Measurements from ENCODE around the gene NCEH1. TPM values are rescaled to one million over a fixed set of nuclear protein-coding genes. Genes with fewer than 3 reads are reported as not detected.
"Not testable (repeated sequence)": the region's sequence is repeated elsewhere in the genome, so short reads cannot be mapped to it uniquely, and the experiment has no call there.

Gene NCEH1
- total RNA-seq, 3 donors from 2014 or later = 4.5 to 5.9 (median 4.6) TPM

GRCh38 chr3:172717493-172718088 lies 6.7 kb upstream of the NCEH1 start:
- no peaks in the 10 kb centered on the region for H3K9me3 Mint-ChIP-seq
- ATAC-seq = no peak
- no peaks in the 10 kb centered on the region for H3K36me3 Mint-ChIP-seq (ENCODE audit: insufficient read depth)
- no peak overlapping the region for H3K4me3 Mint-ChIP-seq
- no peaks in the 10 kb centered on the region for H3K4me1 Mint-ChIP-seq (ENCODE audit: low read depth)
- no peak for DNase-seq
- H3K27me3 Mint-ChIP-seq (ENCODE audit: low read depth) = peaks cover 4% of the 10 kb centered on the region

- no peak for DNase-seq
- peaks cover 4% of the 10 kb centered on the region for H3K27me3 Mint-ChIP-seq (ENCODE audit: low read depth)
- no peaks in the 10 kb centered on the region for H3K9me3 Mint-ChIP-seq
- no peak overlapping the region for H3K4me3 Mint-ChIP-seq
- H3K4me1 Mint-ChIP-seq (ENCODE audit: low read depth) = no peaks in the 10 kb centered on the region
- ATAC-seq = no peak
- H3K36me3 Mint-ChIP-seq (ENCODE audit: insufficient read depth) = no peaks in the 10 kb centered on the region
Measured at GRCh38 chr3:172716476-172716875, 5.6 kb upstream of the NCEH1 start.

- H3K9me3 Mint-ChIP-seq = no peaks in the 10 kb centered on the region
- peaks cover 20% of the 10 kb centered on the region for H3K4me1 Mint-ChIP-seq (ENCODE audit: low read depth)
- no peak overlapping the region for H3K4me3 Mint-ChIP-seq
- no peaks in the 10 kb centered on the region for H3K36me3 Mint-ChIP-seq (ENCODE audit: insufficient read depth)
- no peaks in the 10 kb centered on the region for H3K27me3 Mint-ChIP-seq (ENCODE audit: low read depth)
- no peak for ATAC-seq
- DNase-seq = no peak
Measured at GRCh38 chr3:172713316-172713715, 2.4 kb upstream of the NCEH1 start.

- Mint-ChIP-seq H3K27me3 (ENCODE audit: low read depth) (no peaks in the 10 kb centered on the region), H3K9me3 (no peaks in the 10 kb centered on the region), H3K4me1 (ENCODE audit: low read depth) (peaks cover 20% of the 10 kb centered on the region), H3K4me3 (peak overlapping the region; percentile 94), H3K36me3 (ENCODE audit: insufficient read depth) (no peaks in the 10 kb centered on the region)
- DNase-seq (no peak), ATAC-seq (no peak)
Measured at GRCh38 chr3:172711454-172711795, 558 bp upstream of the NCEH1 start.

GRCh38 chr3:172709774-172710663 lies 848 bp downstream of the NCEH1 start:
- H3K36me3 Mint-ChIP-seq (ENCODE audit: insufficient read depth) = no peaks in the 10 kb centered on the region
- DNase-seq (no peak), ATAC-seq (peak; percentile 12 to 23)
- no peaks in the 10 kb centered on the region for H3K9me3 Mint-ChIP-seq
- H3K4me1 Mint-ChIP-seq (ENCODE audit: low read depth) = peaks cover 20% of the 10 kb centered on the region
- no peaks in the 10 kb centered on the region for H3K27me3 Mint-ChIP-seq (ENCODE audit: low read depth)
- peak overlapping the region; percentile 94 for H3K4me3 Mint-ChIP-seq

GRCh38 chr3:172708921-172709773 lies 1.7 kb downstream of the NCEH1 start:
- Mint-ChIP-seq H3K4me3 (peak overlapping the region; percentile 94), H3K4me1 (ENCODE audit: low read depth) (peaks cover 20% of the 10 kb centered on the region), H3K36me3 (ENCODE audit: insufficient read depth) (no peaks in the 10 kb centered on the region), H3K27me3 (ENCODE audit: low read depth) (no peaks in the 10 kb centered on the region), H3K9me3 (no peaks in the 10 kb centered on the region)
- DNase-seq = no peak
- no peak for ATAC-seq

GRCh38 chr3:172707967-172708366 lies 2.9 kb downstream of the NCEH1 start:
- no peaks in the 10 kb centered on the region for H3K27me3 Mint-ChIP-seq (ENCODE audit: low read depth)
- DNase-seq (no peak), ATAC-seq (no peak)
- no peaks in the 10 kb centered on the region for H3K36me3 Mint-ChIP-seq (ENCODE audit: insufficient read depth)
- no peaks in the 10 kb centered on the region for H3K9me3 Mint-ChIP-seq
- H3K4me1 Mint-ChIP-seq (ENCODE audit: low read depth) = peaks cover 24% of the 10 kb centered on the region
- no peak overlapping the region for H3K4me3 Mint-ChIP-seq

- DNase-seq = no peak
Measured at GRCh38 chr3:172707030-172707429, 3.8 kb downstream of the NCEH1 start.

GRCh38 chr3:172705170-172705569 lies 5.7 kb downstream of the NCEH1 start:
- peaks cover 3% of the 10 kb centered on the region for H3K36me3 Mint-ChIP-seq (ENCODE audit: insufficient read depth)

More at GRCh38 chr3:172707030-172707429, 3.8 kb downstream of the NCEH1 start:
- Mint-ChIP-seq H3K27me3 (ENCODE audit: low read depth) (no peaks in the 10 kb centered on the region), H3K36me3 (ENCODE audit: insufficient read depth) (no peaks in the 10 kb centered on the region), H3K4me1 (ENCODE audit: low read depth) (peaks cover 24% of the 10 kb centered on the region), H3K4me3 (no peak overlapping the region), H3K9me3 (no peaks in the 10 kb centered on the region)
- ATAC-seq = no peak

GRCh38 chr3:172704001-172704400 lies 6.9 kb downstream of the NCEH1 start:
- Mint-ChIP-seq H3K9me3 (no peaks in the 10 kb centered on the region), H3K27me3 (ENCODE audit: low read depth) (no peaks in the 10 kb centered on the region), H3K4me1 (ENCODE audit: low read depth) (peaks cover 8% of the 10 kb centered on the region), H3K36me3 (ENCODE audit: insufficient read depth) (peaks cover 5% of the 10 kb centered on the region), H3K4me3 (no peak overlapping the region)
- DNase-seq (no peak), ATAC-seq (no peak)

More at GRCh38 chr3:172705170-172705569, 5.7 kb downstream of the NCEH1 start:
- ATAC-seq (no peak), DNase-seq (no peak)
- Mint-ChIP-seq H3K4me1 (ENCODE audit: low read depth) (peaks cover 20% of the 10 kb centered on the region), H3K4me3 (no peak overlapping the region), H3K27me3 (ENCODE audit: low read depth) (no peaks in the 10 kb centered on the region), H3K9me3 (no peaks in the 10 kb centered on the region)

GRCh38 chr3:172702731-172703130 lies 8.1 kb downstream of the NCEH1 start:
- H3K36me3 Mint-ChIP-seq (ENCODE audit: insufficient read depth); H3K4me1 Mint-ChIP-seq (ENCODE audit: low read depth); H3K27me3 Mint-ChIP-seq (ENCODE audit: low read depth); H3K4me3 Mint-ChIP-seq; H3K9me3 Mint-ChIP-seq; DNase-seq; ATAC-seq: not testable (repeated sequence)

- no peaks in the 10 kb centered on the region for H3K27me3 Mint-ChIP-seq (ENCODE audit: low read depth)
- ATAC-seq (no peak), DNase-seq (no peak)
- H3K4me3 Mint-ChIP-seq = no peak overlapping the region
- peaks cover 7% of the 10 kb centered on the region for H3K4me1 Mint-ChIP-seq (ENCODE audit: low read depth)
- H3K36me3 Mint-ChIP-seq (ENCODE audit: insufficient read depth) = peaks cover 8% of the 10 kb centered on the region
- no peaks in the 10 kb centered on the region for H3K9me3 Mint-ChIP-seq
Measured at GRCh38 chr3:172702256-172702655, 8.6 kb downstream of the NCEH1 start.

- ATAC-seq = no peak
- no peaks in the 10 kb centered on the region for H3K27me3 Mint-ChIP-seq (ENCODE audit: low read depth)
- H3K4me1 Mint-ChIP-seq (ENCODE audit: low read depth) = peaks cover 7% of the 10 kb centered on the region
- H3K36me3 Mint-ChIP-seq (ENCODE audit: insufficient read depth) = peaks cover 8% of the 10 kb centered on the region
- DNase-seq = no peak
- no peaks in the 10 kb centered on the region for H3K9me3 Mint-ChIP-seq
- H3K4me3 Mint-ChIP-seq = no peak overlapping the region
Measured at GRCh38 chr3:172701751-172702150, 9.1 kb downstream of the NCEH1 start.

GRCh38 chr3:172700936-172701455 lies 9.9 kb downstream of the NCEH1 start:
- ATAC-seq = no peak
- no peaks in the 10 kb centered on the region for H3K9me3 Mint-ChIP-seq
- H3K4me3 Mint-ChIP-seq = no peak overlapping the region
- DNase-seq = no peak
- H3K27me3 Mint-ChIP-seq (ENCODE audit: low read depth) = no peaks in the 10 kb centered on the region
- H3K4me1 Mint-ChIP-seq (ENCODE audit: low read depth) = peaks cover 7% of the 10 kb centered on the region
- H3K36me3 Mint-ChIP-seq (ENCODE audit: insufficient read depth) = peaks cover 8% of the 10 kb centered on the region
